HuH-7.5 (cell line): Measurements from ENCODE around the gene LATS1.
A peak's percentile ranks its signal among the peaks of the same experiment; 100 is the strongest.
"Not testable (repeated sequence)": the region's sequence is repeated elsewhere in the genome, so short reads cannot be mapped to it uniquely, and the experiment has no call there.

ENCODE experiments used
- DNase-seq: peaks from one replicate; pipeline ENCODE4 v3.0.0; 2011; ENCODE audit warnings: low spot score

LATS1 gene

GRCh38 chr6:149717588-149718458 is at the start of gene LATS1:
TSS of gene LATS1 (minus strand) at chr6:149718101. CDS start at chr6:149702126, 15,975 bp downstream.
- DNase-seq = peak; percentile 75

GRCh38 chr6:149766156-149766769 is 48.4 kb upstream of the LATS1 start:
- DNase-seq = no peak

- DNase-seq = no peak
Measured at GRCh38 chr6:149763866-149764265, 46.0 kb upstream of the LATS1 start.

GRCh38 chr6:149761438-149761837 is 43.5 kb upstream of the LATS1 start:
- DNase-seq = no peak

DNA sequence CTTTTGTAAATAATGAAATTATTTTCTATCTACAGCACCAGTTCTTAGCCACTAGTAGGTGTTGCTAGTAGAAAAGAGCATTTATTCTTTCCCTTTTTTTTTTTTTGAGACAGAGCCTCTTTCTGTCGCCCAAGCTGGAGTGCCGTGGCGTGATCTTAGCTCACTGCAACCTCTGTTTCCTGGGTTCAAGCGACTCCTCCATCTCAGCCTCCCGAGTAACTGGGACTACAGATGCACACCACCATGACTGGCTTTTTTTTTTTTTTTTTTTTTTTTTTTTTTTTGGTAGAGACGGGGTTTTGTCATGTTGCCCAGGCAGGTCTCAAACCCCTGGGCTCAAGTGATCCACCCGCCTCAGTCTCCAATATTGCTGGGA is 38.3 kb upstream of the LATS1 start:
- DNase-seq = no peak

DNA sequence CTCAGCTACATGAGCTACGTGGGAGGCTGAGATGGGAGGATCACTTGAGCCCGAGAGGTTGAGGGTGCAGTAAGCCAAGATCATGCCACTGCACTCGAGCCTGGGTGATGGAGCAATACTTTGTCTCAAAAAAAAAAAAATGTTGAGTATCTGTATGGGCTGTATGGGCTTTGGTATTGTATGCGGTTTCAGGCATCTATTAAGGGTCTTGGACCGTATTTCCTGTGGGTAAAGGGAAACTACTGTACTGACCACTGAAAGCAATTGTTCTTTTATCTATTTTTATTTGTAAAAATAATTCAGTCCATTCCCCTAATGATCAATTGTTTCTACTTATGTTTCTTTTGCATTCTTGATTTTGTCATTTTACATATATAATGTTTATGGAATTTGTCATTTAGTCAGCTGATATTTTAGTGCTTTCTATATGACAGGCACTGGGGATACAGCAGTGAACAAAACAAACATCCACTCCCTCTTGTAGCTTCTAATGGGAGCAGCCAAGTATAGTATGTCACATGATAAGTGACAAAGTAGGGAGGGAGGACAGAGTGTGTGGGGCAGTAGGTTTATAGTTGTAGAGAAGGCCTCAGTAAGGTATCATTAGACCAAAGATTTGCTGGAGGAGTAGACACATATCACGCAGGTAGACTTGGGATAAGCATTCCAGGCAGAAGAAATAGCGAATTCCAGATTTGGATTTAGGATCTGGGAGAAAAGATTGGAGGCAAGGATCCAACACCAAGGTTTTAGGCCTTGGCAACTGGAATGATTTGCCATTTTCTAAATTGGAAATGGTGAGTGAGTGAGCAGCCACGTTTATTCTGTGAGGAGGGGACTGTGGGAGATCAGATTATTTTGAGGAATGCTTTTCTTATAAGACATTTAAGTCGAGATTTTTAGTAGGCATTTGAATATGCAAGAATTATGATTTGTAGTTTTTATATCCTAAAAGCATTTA is 37.7 kb upstream of the LATS1 start:
- DNase-seq = no peak

DNA sequence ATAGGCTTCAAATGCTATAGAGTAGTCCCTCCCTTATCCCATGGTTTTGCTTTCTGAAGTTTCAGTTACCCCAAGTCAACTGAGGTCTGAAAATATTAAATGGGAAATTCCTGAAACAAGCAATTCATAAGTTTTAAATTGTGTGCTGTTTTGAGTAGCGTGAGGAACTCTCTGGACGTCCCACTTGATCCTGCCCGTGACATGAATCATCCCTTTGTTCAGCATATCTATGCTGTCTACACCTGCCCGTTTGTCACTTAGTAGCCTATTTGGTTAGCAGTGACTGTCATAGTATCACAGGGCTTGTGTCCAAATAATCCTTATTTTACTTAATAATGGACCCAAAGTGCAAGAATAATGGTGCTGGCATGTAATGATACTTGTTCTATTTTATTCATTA is 36.6 kb upstream of the LATS1 start:
- no peak for DNase-seq

- not testable (repeated sequence) for DNase-seq
Measured at GRCh38 chr6:149753374-149753637, 35.4 kb upstream of the LATS1 start.

DNA sequence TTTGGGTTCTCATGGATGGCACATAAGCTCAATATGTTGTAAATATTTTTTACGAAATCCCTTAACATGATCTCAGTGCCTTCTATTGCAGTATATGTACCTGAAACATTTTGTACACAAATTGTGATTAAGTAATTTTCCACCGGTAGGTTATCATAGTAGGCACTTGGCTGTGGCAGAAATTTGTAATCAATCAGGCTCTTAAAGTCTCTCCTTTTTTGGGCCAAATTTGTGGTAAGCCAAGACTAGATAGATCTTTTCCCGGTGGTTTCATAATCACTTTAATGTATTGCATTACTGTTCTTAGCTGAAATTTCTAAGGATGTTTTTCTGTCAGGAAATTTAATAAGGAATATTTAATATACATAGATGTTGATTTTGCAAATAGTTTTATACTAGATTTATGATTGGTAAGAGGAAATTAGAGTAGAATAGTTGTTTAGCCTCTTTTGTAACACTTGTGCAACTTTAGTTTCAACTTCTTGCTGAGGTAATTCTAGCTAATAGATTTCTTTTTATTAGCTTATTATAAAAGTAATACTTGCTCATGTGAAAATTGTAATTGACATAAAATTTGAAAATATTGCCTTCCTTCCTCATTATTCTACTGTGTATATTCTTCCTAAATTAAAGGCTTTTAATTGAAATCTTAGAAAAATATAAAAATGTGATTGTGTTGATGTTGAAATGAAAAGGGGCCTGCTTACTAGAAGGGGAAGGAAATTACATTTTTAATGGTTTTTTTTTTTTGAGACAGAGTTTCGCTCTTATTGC is 34.9 kb upstream of the LATS1 start:
- DNase-seq = no peak

DNA sequence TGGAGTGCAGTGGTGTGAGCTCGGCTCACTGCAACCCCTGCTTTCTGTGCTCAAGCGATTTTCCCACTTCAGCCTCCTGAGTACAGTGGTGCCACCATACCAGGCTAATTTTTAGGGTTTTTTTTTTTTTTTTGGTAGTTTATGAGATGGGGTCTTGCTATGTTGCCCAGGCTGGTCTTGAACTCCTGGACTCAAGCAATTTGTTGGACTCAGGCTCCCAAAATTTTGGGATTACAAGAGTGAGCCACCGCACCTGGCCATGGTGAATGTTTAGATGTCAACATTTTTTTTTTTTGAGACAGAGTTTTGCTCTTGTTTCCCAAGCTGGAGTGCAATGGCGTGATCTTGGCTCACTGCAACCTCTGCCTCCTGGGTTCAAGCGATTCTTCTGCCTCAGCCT is 34.0 kb upstream of the LATS1 start:
- DNase-seq = not testable (repeated sequence)

DNA sequence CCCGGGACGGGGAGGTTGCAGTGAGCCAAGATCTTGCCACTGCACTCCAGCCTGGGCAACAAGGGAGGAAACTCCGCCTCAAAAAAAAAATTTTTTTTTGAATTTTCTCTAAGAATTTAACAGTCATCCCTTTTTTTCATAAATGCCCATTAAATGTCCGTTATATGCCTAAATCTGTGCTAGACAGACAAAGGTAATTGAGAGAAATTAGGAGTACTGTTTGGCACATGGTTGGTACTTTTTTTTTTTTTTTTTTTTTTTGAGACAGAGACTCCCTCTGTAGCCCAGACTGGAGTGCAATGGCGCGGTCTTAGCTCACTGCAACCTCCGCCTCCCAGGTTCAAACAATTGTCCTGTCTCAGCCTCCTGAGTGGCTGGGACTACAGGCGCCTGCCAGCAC is 33.3 kb upstream of the LATS1 start:
- DNase-seq = no peak

GRCh38 chr6:149750136-149750609 is 32.3 kb upstream of the LATS1 start:
- DNase-seq = peak; percentile 71

DNA sequence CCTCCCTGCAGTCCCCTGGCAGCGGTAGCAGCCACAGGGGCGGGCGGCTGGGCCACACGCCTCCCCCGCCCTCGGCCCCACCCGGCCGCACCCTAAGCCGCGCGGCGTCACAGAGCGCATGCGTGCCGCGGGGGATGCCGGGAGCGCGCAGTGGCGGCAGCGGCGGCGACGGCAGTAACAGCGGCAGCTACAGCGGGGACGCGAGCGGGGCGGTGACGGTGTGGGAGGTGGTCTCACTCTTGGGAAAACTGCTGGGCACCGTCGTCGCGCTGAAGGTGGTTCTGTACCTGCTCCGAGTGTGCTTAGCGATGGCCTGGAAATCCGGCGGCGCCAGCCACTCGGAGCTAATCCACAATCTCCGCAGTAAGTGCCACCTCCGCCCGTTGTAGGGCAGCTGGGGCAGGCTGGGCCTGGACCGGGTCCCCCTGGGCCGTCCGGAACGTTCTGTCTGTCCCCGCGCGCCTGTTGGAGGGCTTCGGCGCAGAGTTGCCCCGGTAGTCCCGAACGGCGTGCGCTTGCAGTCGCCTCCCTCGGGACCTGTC is 31.8 kb upstream of the LATS1 start, which contains the start of gene PCMT1:
Gene PCMT1 (plus strand): TSS at position 148 of the 542 bp plus-strand sequence. CDS start 161 bp downstream, at position 309.
- peak; percentile 84 for DNase-seq

GRCh38 chr6:149749082-149749593 is 31.2 kb upstream of the LATS1 start:
- not testable (repeated sequence) for DNase-seq

- DNase-seq = peak; percentile 84
Measured at GRCh38 chr6:149746147-149746946, 28.4 kb upstream of the LATS1 start, which contains the start of gene NUP43. TSS of gene NUP43 (minus strand) at chr6:149746529. CDS start at chr6:149746495, 34 bp downstream.

DNA sequence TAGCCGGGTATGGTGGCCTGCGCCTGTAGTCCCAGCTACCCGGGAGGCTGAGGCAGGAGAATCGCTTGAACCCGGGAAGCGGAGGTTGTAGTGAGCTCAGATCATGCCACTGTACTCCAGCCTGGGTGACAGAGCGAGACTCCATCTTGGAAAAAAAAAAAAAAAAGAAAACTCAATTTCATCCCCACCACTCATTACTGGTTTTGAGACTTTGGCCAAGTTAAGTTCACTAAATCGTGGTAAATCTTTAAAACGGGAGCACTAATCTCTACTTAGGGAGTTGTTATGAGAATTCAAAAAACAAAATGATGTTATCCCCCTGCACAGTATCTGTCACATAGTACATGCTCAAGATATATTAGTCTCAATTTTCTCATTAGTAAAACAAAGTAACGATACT is 27.4 kb upstream of the LATS1 start:
- not testable (repeated sequence) for DNase-seq

- DNase-seq = no peak
Measured at GRCh38 chr6:149734915-149735314, 17.0 kb upstream of the LATS1 start.

DNA sequence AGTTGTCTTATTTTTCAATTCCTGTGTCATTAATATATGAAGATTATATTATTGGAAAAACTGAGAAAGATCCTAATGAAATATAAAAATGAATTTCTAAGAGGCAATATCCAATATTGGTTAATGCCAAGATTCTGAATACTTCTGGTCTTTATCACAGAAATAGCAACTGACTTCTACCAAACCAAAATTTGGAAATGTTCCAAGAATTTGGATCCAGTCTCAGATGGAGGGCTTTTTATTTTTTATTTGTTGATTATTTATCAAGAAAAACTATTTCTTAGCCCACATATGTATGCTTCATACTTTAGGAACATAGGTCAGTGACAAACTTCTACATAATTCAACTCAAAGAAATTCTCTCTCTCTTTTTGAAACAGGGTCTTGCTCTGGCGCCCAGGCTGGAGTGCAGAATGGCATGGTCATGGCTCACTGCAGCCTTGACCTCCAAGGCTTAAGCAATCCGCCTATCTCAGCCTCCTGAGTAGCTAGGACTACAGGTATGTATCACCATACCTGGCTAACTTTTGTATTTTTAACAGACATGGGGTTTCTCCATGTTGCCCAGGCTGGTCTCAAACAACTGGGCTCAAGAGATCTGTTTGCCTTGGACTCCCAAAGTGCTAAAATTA is 15.3 kb upstream of the LATS1 start:
- no peak for DNase-seq

DNA sequence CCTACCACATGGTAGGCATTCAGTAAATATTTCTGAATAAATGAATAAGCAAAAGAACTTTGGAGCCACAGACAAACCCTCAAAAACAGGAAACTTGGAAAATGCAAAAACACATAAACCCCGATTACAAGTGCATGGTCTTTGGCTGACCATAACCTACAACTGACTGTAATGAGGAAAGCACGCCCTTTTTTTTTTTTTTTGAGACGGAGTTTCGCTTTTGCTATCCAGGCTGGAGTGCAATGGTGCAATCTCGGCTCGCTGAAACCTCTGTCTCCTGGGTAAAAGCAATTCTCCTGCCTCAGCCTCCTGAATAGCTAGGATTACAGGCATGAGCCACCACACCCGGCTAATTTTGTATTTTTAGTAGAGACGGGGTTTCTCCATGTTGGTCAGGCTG is 11.9 kb upstream of the LATS1 start:
- DNase-seq = no peak
